Stomach (tissue), 9 donors: ENCODE measurements around the gene OTUD7B. TPM values are rescaled to one million over a fixed set of nuclear protein-coding genes. Genes with fewer than 3 reads are reported as not detected.
"Not testable (repeated sequence)": the region's sequence is repeated elsewhere in the genome, so short reads cannot be mapped to it uniquely, and the experiment has no call there.

ENCODE experiments used
- DNase-seq, 2 donors: peaks; one replicate each; pipeline versions ENCODE4 v3.0.0 to v3.0.0-alpha.2; 2013 to 2019
- H3K27ac ChIP-seq, 5 donors: fragments of 200-600 bp in 4 of 5; sonication (generic) in 4 of 5; one replicate each; pipeline ENCODE4 v1.5.1; 2013 to 2019; ENCODE audit warnings: mild to moderate bottlenecking in 1 of 5, moderate library complexity in 1 of 5
- H3K27me3 ChIP-seq, 3 donors: fragments of 200-600 bp; sonication (generic); one replicate each; pipeline ENCODE4 v1.5.1; 2017 to 2019; ENCODE audit warnings: mixed run types in 1 of 3
- H3K36me3 ChIP-seq, 4 donors: fragments of 200-600 bp; sonication (generic); 1 replicate in 3 of 4; 2 replicates in 1 of 4; pipeline ENCODE4 v1.5.1; 2016 to 2019
- H3K4me1 ChIP-seq, 4 donors: fragments of 200-600 bp; sonication (generic); one replicate each; pipeline ENCODE4 v1.5.1; 2016 to 2019
- H3K4me3 ChIP-seq, 4 donors: fragments of 200-600 bp; sonication (generic) in 3 of 4; one replicate each; pipeline ENCODE4 v1.5.1; 2016 to 2019; ENCODE audit warnings: mild to moderate bottlenecking in 1 of 4
- H3K9me3 ChIP-seq, 4 donors: fragments of 200-600 bp; sonication (generic); one replicate each; pipeline ENCODE4 v1.5.1; 2016 to 2019
- EP300 ChIP-seq: sonication (generic); formaldehyde crosslinking; IDR thresholded peaks from one replicate; pipeline ENCODE4 v1.6.1; 2017; ENCODE audit warnings: antibody characterized with exemption
- POLR2A ChIP-seq, 4 donors: fragments of 450-650 bp; IDR thresholded peaks; one replicate each; pipeline ENCODE4 v1.6.1; 2016; ENCODE audit warnings: antibody characterized with exemption in 4 of 4, control low read depth in 2 of 4, mild to moderate bottlenecking in 1 of 4, moderate library complexity in 1 of 4
- POLR2AphosphoS5 ChIP-seq, 3 donors: sonication (generic); formaldehyde crosslinking; IDR thresholded peaks; one replicate each; pipeline ENCODE4 v1.6.1; 2016; ENCODE audit warnings: antibody characterized with exemption in 3 of 3
- WGBS, 5 donors: extraction: QIAGEN DNeasy Blood & Tissue Kit in 3 of 5; methylation state at CpG; one replicate each; pipeline versions ENCODE4 v1.1.5 to v1.1.7; 2013 to 2018; 5-methylcytosine and 5-hydroxymethylcytosine counted together
- intact Hi-C: fragments of 100-400 bp; cut with DNase I; formaldehyde crosslinking; loops from one replicate; pipeline ENCODE4 v1.15.1; 2023; ENCODE audit warnings: low total_unique reads
- polyA plus RNA-seq, 3 donors: library from polyadenylated mRNA; stranded (reverse); fragments of 200-250 nt; gene quantifications; one replicate each; pipeline ENCODE4 v1.2.3, GENCODE V29; 2013
- total RNA-seq, 5 donors: library from RNA; depleted of rRNA; stranded (reverse); fragments of >200 nt; gene quantifications; one replicate each; pipeline versions ENCODE4 v1.1.0 to v1.2.3, GENCODE V29; 2014 to 2016
- TF ChIP-seq, protein P1 (sequence below), 7 experiments: fragments of 450-650 bp in 4 of 7; fragments of 200-600 bp in 3 of 7; sonication (generic) in 3 of 7; IDR thresholded peaks; one replicate each; pipeline ENCODE4 v1.5.1; 2016 to 2019; ENCODE audit warnings: antibody characterized with exemption in 7 of 7, control low read depth in 2 of 7, mild to moderate bottlenecking in 1 of 7
- donor health status: healthy with polysubstance abuse.
- donor health status: Bipolar disorder and iron deficiency.
- donor health status: healthy.

The OTUD7B gene
- total and polyA plus RNA-seq, 8 donors = 2.2 to 38.8 (median 10.9) TPM

DNA sequence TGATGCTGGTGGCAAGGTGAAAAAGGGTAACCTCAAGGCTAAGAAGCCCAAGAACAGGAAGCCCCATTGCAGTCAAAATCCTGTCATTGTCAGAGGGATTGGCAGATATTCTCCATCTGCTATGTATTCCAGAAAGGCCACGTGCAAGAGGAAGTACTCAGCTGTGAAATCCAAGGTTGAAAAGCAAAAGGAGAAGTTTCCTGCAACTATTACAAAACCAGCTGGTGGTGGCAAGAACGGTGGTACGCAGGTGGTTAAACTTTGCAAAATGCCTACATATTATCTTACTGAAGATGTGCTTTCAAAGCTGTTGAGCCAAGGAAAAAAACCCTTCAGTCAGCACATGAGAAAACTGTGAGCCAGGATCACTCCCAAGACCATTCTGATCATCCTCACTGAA lies 43.4 kb upstream of the OTUD7B start:
- no peak for DNase-seq
- 60 to 73% (median 68%) methylated on average over 3 of the region's 3 CpGs for WGBS, 5 donors
- intact Hi-C loops = no loop called here
- H3K9me3 ChIP-seq = no peaks in the 10 kb centered on the region
- H3K27ac ChIP-seq = no peak overlapping the region
- no peaks in the 10 kb centered on the region for H3K27me3 ChIP-seq
- no peaks in the 10 kb centered on the region for H3K36me3 ChIP-seq
- H3K4me1 ChIP-seq = peaks cover 0 to 14% (median 6%) of the 10 kb centered on the region in 4 donors
- TF ChIP-seq, protein P1, sequence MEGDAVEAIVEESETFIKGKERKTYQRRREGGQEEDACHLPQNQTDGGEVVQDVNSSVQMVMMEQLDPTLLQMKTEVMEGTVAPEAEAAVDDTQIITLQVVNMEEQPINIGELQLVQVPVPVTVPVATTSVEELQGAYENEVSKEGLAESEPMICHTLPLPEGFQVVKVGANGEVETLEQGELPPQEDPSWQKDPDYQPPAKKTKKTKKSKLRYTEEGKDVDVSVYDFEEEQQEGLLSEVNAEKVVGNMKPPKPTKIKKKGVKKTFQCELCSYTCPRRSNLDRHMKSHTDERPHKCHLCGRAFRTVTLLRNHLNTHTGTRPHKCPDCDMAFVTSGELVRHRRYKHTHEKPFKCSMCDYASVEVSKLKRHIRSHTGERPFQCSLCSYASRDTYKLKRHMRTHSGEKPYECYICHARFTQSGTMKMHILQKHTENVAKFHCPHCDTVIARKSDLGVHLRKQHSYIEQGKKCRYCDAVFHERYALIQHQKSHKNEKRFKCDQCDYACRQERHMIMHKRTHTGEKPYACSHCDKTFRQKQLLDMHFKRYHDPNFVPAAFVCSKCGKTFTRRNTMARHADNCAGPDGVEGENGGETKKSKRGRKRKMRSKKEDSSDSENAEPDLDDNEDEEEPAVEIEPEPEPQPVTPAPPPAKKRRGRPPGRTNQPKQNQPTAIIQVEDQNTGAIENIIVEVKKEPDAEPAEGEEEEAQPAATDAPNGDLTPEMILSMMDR (IDR thresholded peaks at IDR 0.05) = no peak
- TF ChIP-seq EP300 (no peak), POLR2AphosphoS5 (IDR thresholded peaks at IDR 0.05) (no peak), POLR2A (IDR thresholded peaks at IDR 0.05) (no peak)
- H3K4me3 ChIP-seq = no peak overlapping the region

DNA sequence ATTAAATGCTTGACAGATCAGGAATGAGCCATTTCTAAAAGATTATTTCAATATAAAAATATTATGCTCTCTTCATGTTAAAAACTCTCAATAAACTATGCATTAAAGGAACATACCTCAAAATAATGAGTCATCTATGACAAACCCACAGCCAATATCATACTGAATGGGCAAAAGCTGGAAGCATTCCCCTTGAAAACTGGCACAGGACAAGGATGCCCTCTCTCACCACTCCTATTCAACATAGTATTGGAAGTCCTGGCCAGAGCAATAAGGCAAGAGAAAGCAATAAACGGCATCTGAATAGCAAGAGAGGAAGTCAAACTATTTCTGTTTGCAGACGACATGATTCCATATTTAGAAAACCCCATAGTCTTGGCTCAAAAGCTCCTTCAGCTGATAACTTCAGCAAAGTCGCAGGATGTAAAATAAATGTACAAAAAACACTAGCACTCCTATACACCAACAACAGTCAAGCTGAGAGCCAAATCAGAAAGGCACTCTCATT lies 41.4 kb upstream of the OTUD7B start:
- H3K9me3 ChIP-seq, intact Hi-C loops, H3K27me3 ChIP-seq, H3K4me3 ChIP-seq, H3K27ac ChIP-seq, H3K36me3 ChIP-seq, DNase-seq: not testable (repeated sequence)
- peaks cover 0 to 14% (median 6%) of the 10 kb centered on the region in 4 donors for H3K4me1 ChIP-seq
- 14 to 41% (median 23%) methylated on average over 3 of the region's 3 CpGs for WGBS, 5 donors

DNA sequence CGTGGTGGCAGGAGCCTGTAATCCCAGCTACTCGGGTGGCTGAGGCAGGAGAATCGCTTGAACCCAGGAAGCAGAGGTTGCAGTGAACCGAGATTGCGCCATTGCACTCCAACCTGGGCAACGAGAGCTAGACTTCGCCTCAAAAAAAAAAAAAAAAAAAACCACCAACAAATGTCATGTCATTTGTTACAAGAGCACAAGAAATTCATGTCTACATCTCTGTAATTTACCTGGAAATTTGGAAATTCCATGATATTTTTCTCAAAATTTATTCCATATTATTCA lies 40.5 kb upstream of the OTUD7B start:
- WGBS, 5 donors = 46 to 69% (median 62%) methylated on average over 7 of the region's 7 CpGs

DNA sequence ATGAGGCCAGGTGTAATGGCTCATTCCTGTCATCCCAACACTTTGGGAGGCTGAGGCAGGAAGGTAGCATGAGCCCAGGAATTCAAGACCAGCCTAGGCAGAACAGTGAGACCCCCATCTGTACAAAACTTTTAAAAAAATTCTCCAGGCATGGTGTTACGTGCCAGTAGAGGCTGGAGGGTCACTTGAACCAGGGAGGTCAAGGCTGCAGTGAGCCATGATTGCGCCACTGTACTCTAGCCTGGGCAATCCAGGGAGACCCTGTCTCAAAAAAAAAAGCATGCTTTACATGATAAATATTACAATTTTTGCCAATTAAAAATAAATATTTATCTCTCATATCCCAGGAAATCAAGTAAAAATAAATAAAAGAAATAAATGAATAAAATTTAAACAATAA lies 39.4 kb upstream of the OTUD7B start:
- no peak for DNase-seq
- H3K9me3 ChIP-seq = no peaks in the 10 kb centered on the region
- WGBS, 5 donors = 80 to 94% (median 89%) methylated on average over 2 of the region's 2 CpGs
- H3K27ac ChIP-seq = no peak overlapping the region
- no peaks in the 10 kb centered on the region for H3K27me3 ChIP-seq
- TF ChIP-seq, protein P1 (IDR thresholded peaks at IDR 0.05) = no peak
- TF ChIP-seq POLR2AphosphoS5 (IDR thresholded peaks at IDR 0.05) = no peak
- no peak for TF ChIP-seq POLR2A (IDR thresholded peaks at IDR 0.05)
- TF ChIP-seq EP300 = no peak
- H3K4me3 ChIP-seq = no peak overlapping the region
- intact Hi-C loops = no loop called here
- no peaks in the 10 kb centered on the region for H3K36me3 ChIP-seq
- H3K4me1 ChIP-seq = peaks cover 0 to 8% (median 6%) of the 10 kb centered on the region in 4 donors

More for the DNA sequence above, 40.5 kb upstream of the OTUD7B start:
- H3K27me3 ChIP-seq = no peaks in the 10 kb centered on the region
- peaks cover 0 to 8% (median 6%) of the 10 kb centered on the region in 4 donors for H3K4me1 ChIP-seq
- H3K36me3 ChIP-seq = no peaks in the 10 kb centered on the region
- intact Hi-C loops = no loop called here
- no peak overlapping the region for H3K27ac ChIP-seq
- no peak overlapping the region for H3K4me3 ChIP-seq
- H3K9me3 ChIP-seq = no peaks in the 10 kb centered on the region
- TF ChIP-seq POLR2AphosphoS5 (IDR thresholded peaks at IDR 0.05) (no peak), EP300 (no peak), POLR2A (IDR thresholded peaks at IDR 0.05) (no peak)
- TF ChIP-seq, protein P1 (IDR thresholded peaks at IDR 0.05) = no peak
- no peak for DNase-seq

DNA sequence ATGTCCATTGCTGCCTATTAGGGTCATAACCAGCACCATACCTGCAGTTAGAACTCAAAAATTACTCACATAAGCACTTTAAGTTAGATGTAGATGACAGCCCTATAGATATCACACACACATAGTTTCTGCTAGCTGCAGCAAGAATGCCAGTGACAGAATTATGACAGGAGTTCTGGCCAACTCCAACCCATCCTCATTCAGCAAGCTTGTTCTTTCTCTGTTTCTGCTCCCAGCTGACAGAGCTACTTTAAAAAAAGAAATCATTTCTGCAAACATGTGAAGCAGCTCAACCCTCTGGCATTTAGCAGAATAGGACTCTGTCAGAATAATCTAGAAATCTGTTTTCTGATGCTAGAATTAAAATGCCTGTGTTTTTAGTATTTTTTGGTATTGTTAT lies 23.8 kb upstream of the OTUD7B start:
- H3K4me1 ChIP-seq = no peaks in the 10 kb centered on the region
- no peak for TF ChIP-seq EP300
- H3K36me3 ChIP-seq = no peaks in the 10 kb centered on the region
- intact Hi-C loops = no loop called here
- no peak for DNase-seq
- no peak overlapping the region for H3K4me3 ChIP-seq
- no peaks in the 10 kb centered on the region for H3K9me3 ChIP-seq
- no peak overlapping the region for H3K27ac ChIP-seq
- no peaks in the 10 kb centered on the region for H3K27me3 ChIP-seq
